Measurements from ENCODE around the gene LGI4.

LGI4 gene

DNA sequence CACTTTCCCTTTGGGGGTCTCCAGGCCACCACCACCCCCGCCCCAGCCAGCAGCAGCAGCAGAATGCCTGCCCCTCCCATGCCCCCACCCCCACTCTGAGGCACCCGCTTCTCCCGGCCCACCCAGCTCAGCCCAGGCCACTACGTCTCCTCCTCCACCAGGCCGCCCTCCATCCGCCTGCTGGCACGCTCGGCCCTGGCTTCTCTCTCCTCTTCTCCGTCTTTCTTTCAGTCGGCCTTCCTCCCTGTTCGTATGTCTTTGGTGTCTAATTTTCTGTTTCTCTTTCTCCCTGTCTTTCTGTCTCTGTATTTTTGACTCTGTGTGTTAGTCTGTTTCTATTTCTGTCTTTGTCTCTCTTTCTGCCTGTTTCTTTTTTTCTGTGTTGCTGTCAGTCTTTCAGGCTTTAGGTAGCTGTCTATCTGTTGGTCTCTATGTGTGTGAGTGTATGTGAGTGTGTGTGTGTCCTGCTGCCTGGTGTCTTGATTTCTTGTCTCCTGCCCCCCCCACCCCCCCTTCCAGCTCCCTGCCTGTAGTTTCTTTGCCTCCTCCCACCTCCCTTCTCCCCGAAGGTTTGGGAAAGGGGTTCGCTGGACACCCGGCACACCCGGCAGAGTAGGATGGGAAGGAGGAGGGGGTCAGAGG lies at the start of gene LGI4:
Gene LGI4, minus strand, starts transcription at position 459 of the 642 bp plus-strand sequence. Its CDS starts 379 bp downstream, at position 80.
- DNase-seq (ENCODE audit: low read depth in 3 of 3) = no peak

DNA sequence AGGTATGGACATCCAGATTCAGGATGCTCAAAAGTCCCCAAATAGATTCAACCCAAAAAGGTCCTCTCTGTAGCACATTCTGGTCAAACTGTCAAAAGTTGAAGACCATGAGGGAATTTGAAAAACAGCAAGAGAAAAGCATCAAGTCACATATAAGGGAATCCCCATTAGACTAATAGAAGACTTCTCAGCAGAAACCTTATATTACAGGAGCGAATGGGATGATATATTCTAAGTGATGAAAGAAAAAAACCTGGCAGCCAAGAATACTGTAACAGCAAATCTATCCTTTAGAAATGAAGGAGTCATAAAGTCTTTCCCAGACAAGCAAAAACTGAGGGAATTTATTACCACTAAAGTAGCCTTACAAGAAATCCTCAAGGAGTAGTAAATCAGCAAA lies 49.4 kb upstream of the LGI4 start:
- no peak for DNase-seq (ENCODE audit: low read depth in 3 of 3)

DNA sequence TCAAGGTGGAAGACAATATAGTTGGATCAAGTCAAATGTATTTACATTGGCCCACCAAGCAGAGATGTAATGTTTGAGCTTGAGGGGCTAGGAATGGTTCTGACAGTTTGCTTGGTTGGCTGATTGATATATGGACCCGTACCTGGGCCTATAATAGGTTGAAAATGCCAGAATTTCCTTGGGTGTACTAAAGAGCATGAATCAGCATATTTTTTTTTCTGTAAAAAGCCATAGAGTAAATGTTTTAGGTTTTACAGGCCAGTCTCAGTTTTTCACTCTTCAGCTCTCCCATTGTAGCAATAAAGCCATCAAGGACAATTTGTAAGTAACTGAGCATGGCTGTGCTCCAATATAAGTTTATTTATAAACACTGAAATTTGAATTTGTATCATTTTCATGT lies 46.5 kb upstream of the LGI4 start:
- no peak for DNase-seq (ENCODE audit: low read depth in 3 of 3)

DNA sequence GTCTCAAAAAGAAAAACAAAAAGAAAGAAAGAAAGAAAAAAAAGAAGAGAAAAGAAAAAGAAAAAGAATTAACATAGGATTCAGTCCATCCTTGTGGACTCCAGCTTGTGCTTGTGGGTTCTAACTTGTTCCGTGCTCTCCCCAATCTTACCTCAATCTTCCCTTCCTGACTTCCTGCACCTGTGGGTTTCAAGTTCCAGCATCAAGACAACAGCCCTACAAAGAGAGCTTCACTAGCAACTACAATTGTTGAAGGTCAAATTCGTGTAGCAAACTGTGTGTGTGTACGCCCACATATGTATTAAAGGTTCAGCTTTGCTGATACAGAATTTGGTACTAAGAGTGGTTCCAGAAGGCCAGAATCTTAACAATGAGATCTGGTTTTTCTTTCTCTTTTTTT lies 45.0 kb upstream of the LGI4 start:
- no peak for DNase-seq (ENCODE audit: low read depth in 3 of 3)

DNA sequence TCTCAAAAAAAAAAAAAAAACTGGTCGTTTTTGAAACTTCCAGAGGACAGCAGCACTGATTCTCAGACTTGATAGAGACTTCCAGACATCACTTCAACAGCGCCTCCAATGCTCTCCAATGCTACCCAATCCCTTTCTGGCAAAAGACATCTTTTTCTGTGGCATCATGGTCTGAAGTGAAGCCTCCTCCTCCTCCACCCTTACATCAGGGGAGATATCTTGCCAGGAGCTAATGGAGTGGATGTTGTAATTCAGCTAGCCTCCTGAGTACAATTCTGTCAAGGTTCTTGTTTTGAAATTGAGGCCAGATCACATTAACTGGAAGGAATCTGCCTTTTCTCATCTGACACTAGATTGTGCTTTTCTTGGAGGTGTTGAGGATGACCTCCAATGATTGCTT lies 43.8 kb upstream of the LGI4 start:
- no peak for DNase-seq (ENCODE audit: low read depth in 3 of 3)

DNA sequence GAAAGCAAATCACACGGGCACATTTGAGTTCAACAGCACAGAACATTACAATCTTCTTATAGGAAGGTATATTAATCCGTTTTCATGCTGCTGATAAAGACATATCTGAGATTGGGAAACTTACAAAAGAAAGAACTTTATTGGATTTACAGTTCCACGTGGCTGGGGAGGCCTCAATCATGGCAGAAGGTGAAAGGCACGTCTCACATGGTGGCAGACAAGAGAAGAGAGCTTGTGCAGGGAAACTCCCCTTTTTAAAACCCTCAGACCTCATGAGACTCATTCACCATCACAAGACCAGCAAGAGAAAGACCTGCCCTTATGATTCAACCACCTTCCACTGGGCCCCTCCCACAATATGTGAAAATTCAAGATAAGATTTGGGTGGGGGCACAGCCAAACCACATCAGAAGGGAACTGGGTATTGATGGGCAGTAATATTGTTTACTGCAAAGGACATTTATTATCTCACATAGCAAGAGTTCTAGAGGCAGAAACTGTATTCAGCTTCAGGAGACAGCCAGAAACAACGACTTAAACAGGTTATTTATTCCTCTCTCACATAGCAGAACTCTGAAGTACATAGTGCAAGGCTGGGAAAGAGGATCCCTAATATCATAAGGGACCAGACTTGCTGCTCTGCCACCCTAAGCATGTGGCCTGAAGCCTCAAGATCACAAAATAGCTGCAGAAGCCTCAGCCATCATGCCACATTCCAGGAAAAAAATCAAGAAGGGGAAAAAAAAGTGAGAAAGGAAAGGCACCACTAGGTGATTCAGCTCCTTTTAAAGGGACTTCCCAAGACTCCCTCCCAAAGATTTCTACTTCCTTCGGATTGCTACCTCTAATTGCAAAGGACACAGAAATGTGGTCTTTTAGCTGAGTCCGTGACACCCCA lies 42.8 kb upstream of the LGI4 start:
- no peak for DNase-seq (ENCODE audit: low read depth in 3 of 3)

DNA sequence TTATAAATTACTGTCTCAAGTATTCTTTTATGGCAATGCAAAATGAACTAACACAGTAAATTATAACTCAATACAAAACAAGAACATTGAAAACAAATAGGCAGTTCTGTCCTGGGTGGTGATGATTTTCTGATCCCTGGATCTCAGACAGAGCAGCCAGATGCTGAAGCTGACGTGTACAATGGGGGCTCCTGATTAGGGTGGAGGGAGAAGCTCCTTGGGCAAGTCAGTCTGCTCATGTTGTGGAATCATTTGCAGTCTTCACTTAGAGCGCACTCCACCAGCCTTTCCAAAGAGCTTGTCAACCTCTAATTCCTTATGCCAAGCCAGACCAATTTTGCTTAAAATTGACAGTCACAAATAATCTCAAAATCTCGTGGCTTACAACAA lies 41.3 kb upstream of the LGI4 start:
- DNase-seq (ENCODE audit: low read depth in 3 of 3) = no peak

DNA sequence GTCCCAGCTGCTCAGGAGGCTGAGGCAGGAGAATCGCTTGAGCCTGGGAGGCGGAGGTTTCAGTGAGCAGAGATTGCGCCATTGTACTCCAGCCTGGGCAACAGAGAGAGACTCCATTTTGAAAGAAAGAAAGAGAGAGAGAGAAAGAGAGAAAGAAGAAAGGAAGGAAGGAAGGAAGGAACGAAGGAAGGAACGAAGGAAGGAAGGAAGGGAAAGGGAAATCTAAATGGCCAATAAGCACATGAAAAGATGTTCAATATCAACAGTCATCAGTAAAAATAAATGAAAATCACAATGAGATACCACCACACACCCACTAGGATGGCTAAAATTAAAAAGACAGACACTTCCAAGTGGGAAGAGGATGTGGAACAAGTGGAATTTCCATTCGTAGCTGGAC lies 39.4 kb upstream of the LGI4 start:
- no peak for DNase-seq (ENCODE audit: low read depth in 3 of 3)

DNA sequence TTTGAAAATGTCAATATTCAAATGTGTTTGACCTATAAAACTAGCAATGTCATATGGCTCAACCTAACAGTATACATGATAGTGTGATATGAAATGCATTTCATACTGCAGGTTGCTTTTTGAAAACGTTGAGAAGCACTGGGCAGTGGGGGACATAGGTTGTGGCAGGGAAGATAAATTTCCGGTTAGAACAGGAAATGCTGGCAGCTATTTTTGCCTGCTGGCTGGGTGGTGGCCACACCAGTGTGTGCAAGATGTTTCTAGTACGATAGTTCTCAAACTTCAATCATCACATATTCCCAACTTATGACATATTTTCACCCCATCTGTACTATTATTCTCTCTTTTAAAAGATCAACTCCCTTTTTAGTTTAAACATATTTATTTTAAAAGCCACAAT lies 36.9 kb upstream of the LGI4 start:
- no peak for DNase-seq (ENCODE audit: low read depth in 3 of 3)

DNA sequence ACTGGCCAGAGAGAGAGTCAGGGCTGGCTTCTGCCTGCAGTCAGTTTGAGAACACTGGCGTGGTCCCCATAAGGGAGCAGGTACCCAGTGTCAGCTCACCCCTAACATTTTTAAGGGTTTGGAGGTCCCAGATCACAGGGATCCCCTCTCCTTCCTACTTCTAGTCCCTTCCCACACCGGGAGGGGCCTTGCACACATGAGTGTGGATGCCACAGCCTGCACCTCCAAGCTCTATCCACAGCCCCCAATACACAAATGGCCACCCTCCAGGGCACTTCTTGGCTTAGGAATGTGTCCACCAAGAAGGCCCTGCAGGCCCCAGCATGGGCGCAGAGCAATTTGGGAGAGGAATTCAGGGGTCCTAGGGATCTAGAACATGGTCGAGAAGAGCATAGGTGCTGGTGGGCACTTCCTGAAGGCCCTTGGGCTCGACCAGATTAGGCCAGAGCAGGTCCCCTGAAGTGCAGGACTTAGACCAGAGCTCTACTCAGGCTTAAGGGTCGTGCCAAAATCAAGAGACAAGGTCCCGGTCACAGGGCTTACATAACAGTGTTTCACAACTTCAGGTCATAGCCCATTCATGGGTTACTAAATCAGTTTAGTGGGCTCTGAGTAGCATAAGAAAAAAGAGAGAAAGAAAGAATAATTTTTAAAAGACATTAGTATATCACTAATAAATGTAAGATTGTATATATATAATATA lies 35.7 kb upstream of the LGI4 start:
- no peak for DNase-seq (ENCODE audit: low read depth in 3 of 3)

DNA sequence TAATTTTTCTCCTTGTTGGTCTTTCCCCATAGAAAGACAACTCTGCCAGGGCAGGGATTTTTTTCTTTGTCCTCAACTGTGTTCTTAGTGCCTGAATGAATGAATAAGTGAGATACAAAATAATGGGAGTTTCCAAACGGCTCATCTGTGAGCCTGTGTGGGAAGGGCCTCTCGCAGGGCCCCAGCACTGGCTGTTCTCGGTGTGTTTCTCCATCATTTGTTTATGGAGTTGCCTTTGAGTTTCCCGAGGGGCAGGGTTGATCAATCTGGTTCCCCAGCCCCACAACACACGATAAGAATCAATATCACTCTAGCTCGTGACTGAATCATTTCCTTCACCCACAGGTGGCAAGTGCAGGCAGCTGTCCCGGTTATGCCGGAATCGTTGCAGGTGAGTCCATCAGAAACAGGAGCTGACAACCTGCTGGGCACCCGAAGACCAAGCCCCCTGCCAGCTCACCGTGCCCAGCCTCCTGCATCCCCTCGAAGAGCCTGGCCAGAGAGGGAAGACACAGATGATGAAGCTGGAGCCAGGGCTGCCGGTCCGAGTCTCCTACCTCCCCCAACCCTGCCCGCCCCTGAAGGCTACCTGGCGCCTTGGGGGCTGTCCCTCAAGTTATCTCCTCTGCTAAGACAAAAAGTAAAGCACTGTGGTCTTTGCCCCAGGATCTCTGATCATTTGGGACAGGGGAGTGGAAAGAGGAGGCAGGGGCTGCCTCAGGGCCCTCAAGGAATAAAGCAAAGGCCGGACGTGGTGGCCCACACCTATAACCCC lies 34.5 kb upstream of the LGI4 start:
- DNase-seq (ENCODE audit: low read depth in 3 of 3) = no peak

DNA sequence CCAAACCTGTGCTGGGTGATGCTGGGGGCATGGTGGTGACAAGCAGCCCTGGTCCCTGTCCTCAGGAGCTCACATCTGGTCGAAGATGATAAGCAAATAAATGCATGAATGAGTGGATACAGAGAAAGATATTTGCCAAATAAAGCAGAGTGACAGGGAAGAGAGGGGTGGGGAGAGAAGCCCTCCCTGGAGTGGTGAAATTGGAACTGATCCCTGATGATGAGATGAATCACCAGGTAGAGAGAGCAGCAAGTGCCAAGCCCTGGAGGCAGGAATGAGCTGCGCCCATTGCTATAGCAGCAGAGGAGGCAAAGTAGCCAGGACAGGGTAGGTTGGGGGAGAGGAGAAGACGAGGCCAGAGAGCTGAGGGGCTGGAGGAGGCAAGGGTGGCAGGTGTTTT lies 33.3 kb upstream of the LGI4 start:
- DNase-seq (ENCODE audit: low read depth in 3 of 3) = no peak

DNA sequence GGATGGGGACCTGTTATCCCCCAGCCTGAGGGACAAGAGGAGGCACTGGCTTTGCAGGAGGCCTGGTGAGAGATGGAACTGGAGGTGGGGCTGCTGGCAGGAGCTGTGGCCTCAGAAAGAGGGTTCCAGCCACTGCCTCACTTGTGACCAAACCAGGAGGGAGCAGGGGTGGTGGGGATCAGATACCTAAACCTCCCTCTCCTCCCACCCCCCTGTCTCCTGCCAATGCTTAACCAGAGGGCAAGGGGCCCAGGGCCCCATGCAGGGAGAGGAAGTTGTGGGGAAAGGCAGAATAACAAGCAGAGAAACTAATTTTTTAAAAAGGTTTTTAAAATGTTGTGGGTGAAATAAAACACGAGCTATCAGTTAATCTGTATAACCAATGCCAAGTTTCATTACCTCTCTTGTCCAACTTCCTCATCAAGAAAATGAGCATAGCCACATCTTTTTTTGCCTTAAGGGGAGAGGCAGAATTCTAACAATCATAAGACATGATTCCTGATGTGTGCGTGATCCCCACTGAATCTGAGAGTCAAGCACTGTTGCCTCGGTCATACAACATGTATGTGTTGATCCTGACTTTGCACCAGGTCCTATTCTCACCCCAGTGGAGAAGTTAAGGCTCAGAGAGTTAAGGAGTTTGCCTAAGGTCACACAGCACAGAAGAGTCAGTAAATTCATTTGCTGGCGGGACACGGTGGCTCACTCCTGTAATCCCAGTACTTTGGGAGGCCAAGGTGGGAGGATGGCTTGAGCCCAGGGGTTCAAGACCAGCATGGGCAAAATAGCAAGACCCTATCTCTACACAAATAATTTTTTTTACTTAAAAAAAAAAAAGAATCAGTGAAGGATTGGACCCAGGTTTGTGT lies 32.6 kb upstream of the LGI4 start:
- no peak for DNase-seq (ENCODE audit: low read depth in 3 of 3)

DNA sequence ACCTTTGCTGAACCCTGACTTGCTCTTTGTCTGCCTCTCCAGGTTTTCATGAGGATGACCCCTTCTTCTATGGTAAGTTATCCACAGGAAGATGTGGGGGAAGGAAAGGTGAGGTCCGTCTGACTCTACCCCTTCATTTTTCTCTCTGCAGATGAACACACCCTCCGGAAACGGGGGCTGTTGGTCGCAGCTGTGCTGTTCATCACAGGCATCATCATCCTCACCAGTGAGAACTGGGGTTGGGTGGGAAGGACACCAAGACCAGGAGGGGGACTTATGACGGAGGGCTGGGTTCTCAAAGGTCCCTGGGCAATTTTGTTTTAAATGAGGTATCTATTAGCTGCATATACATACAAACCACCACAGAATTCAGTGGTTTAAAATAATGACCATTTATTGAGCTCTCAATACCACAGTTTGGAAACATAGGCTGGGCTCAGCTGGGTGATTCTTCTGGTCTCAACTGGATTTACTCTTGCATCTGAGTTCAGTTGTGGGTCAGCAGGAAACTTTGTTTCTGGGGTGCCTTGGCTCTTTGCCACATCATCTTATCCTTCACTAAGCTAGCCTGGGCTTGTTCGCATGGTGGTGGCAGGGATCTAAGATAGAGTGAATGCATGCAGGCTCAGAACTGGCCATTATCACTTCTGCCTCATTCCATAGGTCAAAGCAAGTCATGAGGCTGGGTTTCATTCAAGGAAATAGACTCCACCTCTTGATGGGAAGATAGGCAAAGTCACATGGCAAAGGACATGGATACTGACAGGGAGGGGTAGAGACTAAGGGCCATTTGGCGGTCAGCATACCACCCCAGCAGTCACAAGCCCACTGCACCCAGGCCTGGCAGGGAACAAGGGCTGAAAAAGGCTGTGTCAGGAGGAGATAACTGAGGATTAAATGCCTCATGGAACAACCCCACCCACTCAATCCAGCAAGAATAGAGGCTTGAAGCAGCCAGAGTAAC lies 31.5 kb upstream of the LGI4 start:
- no peak for DNase-seq (ENCODE audit: low read depth in 3 of 3)

DNA sequence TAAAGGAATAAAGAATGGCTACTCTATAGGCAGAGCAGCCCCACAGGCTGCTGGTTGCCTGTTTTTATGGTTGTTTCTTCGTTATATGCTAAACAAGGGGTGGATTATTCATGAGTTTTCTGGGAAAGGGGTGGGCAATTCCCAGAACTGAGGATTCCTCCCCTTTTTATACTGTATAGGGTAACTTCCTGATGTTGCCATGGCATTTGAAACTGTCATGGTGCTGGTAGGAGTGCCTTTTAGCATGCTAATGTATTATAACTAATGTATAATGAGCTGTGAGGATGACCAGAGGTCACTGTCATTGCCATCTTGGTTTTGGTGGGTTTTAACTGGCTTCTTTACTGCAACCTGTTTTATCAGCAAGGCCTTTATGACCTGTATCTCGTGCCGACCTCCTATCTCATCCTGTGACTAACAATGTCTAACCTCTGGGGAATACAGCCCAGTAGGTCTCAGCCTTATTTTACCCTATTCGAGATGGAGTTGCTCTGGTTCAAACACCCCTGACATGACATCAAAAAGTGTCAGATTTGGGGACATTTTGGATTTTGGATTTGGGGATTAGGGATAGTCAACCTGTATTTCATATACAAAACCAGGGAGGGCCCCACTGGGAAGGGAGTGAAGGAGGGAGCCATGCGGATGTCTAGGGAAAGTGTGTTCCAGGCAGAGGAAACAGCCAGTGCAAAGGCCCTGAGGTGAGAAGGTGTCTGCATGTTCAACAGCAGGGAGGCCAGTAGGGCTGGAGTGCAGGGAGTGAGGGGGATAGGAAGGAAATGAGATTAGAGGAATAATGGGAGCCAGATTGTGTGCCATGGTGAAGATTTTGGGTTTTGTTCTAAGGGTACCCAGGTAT lies 30.6 kb upstream of the LGI4 start:
- DNase-seq (ENCODE audit: low read depth in 3 of 3) = no peak

DNA sequence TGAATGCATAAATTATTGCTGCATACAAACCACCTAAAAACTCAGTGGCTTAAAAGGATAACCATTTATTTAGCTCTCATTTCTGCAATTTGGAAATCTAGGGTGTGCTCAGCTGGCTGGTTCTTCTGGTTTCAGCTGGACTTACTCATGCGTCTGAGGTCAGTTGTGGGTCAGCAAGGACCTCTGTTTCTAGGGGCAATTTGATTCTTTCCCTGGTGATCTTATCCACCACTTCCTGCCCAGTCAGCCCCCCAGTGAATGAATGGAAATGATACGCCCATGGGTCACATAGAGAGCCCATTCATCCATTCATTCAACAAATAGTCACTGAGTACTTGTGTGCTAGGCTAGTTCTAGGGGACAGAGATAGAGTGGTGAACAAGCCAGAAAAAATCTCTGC lies 29.6 kb upstream of the LGI4 start:
- DNase-seq (ENCODE audit: low read depth in 3 of 3) = no peak

DNA sequence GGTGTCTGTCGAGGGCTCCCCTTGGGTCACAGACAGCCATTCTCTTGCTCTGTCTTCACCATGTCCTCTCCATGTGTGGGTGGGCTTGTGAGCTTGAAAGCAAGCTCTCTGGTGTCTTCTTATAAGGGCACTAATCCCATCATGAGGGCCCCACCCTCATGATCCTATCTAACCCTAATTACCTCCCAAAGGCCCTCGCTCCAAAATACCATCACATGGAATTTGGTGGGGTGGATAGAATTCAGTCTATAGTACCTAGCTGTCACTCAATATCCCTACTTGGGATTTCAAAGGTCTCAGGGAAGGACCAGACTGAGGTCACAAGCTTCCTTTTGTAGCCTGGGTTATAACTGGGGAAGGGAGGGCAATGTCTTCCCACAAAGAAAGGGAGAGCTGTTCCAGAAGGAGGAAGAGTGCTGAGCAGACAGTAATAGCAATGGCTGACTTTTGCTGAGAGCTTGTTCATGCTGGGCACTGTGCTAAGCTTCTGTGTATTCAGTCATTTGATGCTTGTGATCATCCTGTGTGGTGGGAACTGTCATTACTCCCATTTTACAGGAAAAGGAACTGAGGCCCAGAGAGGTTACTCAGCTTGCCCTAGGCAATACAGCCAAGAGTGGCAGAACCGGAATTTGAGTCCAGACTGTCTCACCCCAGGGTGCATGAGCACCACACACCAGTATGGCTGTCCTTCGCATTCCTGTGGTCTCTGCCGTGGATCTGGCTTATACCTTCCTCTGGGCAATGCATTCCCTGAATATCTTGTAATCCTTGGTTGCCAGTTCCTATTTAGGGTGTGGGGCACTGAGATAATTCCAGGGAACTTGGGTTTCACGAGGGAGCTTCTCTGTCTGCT lies 27.8 kb upstream of the LGI4 start:
- DNase-seq (ENCODE audit: low read depth in 3 of 3) = no peak

DNA sequence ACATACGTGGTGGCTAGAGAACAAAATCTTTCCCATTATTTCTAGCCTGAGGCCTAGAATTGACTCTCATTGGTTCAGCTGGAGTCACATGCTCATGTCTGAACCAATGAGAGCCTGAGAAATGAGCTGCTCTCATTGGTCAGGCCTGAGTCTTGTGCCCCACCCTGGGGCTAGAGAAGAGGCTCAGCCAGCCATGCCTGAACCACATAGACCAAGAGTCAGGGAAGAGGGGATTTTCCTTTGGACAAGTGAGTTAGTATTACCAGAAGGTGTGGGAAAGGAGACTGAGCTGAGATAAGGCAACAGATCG lies 26.5 kb upstream of the LGI4 start:
- no peak for DNase-seq (ENCODE audit: low read depth in 3 of 3)
